OCI-LY1 (cell line): ENCODE data around the gene OSBPL2.

Experiments
- CTCF ChIP-seq: fragments of 200-600 bp; sonication (generic), shearing (Covaris generic); IDR thresholded peaks from 2 replicates; pipeline ENCODE4 v1.5.1; 2017; ENCODE audit warnings: mild to moderate bottlenecking, antibody characterized with exemption, low read length, moderate library complexity, mixed read lengths
- EZH2 ChIP-seq: fragments of 200-600 bp; sonication (generic), shearing (Covaris generic); IDR thresholded peaks from 2 replicates; pipeline ENCODE4 v1.8.0; 2017; ENCODE audit warnings: borderline replicate concordance, mixed run types, mild to moderate bottlenecking, antibody characterized with exemption, low read length, moderate library complexity, mixed read lengths

DNA sequence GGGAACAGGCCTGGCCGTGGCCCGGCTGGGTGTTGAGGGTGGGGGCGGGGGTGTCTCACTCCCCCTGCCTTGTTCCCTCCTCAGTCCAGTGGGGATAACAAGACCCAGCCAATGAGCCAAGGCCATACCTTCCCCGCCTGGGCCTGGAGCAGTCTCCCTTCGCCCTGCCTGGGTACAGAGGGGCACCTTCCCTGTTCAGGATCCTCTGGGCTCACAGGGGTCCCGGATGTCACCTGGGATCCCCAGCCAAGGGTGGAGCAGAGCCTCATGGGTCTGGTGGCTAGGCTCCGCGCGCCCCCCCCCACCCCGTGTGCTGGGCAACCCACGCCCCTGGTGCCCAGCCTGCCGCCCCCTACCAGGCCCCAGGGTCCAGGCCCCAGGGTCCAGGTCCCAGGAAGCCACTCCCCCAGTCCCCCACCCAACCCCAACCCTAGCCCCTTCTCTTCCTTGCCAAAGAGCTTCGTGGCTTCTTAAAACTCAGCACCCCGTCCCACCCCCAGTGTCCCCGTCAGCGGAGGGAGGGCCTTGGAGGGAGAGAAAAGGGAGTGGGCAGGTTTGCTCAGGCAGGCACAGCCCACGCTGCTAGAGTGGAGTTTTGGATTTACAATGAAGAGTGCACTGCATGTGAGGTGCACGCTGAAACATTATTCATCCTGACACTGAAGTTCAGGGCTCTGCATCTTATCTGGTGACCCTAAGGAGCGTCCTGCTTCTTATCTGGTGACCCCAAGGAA is 30.1 kb upstream of the OSBPL2 start:
- TF ChIP-seq CTCF, result no peak
- TF ChIP-seq EZH2, result no peak
